Natural killer cell (primary cell): Measurements from ENCODE around the gene DNAL4. TPM values are rescaled to one million over a fixed set of nuclear protein-coding genes. Genes with fewer than 3 reads are reported as not detected.

ENCODE experiments used
- ATAC-seq, 3 donors: fragments of 150-1000 bp in 2 of 3; fragments of 200-7000 bp in 1 of 3; cut with Tn5 transposase; 1 replicate in 1 of 3; 2 replicates in 2 of 3; pipeline ENCODE4 v1.10.0; 2021; ENCODE audit warnings: mild to moderate bottlenecking in 2 of 3, moderate library complexity in 2 of 3
- DNase-seq, 2 donors: peaks; one replicate each; pipeline versions ENCODE4 v3.0.0 to v3.0.0-alpha.2; 2013 to 2021; ENCODE audit warnings: mixed read lengths in 1 of 2
- H3K27ac ChIP-seq: one replicate; pipeline ENCODE4 v1.5.1; 2013; ENCODE audit warnings: mild to moderate bottlenecking, low read length
- H3K27me3 ChIP-seq: one replicate; pipeline ENCODE4 v1.6.1; 2013; ENCODE audit warnings: low read length; ENCODE audit not compliant: control insufficient read depth, insufficient read depth
- H3K36me3 ChIP-seq: one replicate; pipeline ENCODE4 v1.6.1; 2013; ENCODE audit warnings: low read length; ENCODE audit not compliant: control insufficient read depth, insufficient read depth
- H3K4me1 ChIP-seq: one replicate; pipeline ENCODE4 v1.6.1; 2013; ENCODE audit warnings: low read length; ENCODE audit not compliant: control insufficient read depth, insufficient read depth
- H3K4me3 ChIP-seq: one replicate; pipeline ENCODE4 v1.5.1; 2013; ENCODE audit warnings: low read length
- H3K9me3 ChIP-seq: one replicate; pipeline ENCODE4 v1.6.1; 2013; ENCODE audit warnings: low read length; ENCODE audit not compliant: control insufficient read depth, insufficient read depth
- H3K27ac Mint-ChIP-seq, 2 donors: one replicate each; pipeline ENCODE4 v1.8.0; 2022; ENCODE audit warnings: mild to moderate bottlenecking in 2 of 2, mixed read lengths in 2 of 2, moderate library complexity in 1 of 2
- H3K27me3 Mint-ChIP-seq, 2 donors: one replicate each; pipeline ENCODE4 v1.8.0; 2022; ENCODE audit warnings: low read depth in 2 of 2, mixed read lengths in 2 of 2
- H3K36me3 Mint-ChIP-seq: one replicate; pipeline ENCODE4 v1.8.0; 2022; ENCODE audit warnings: mixed read lengths
- H3K4me1 Mint-ChIP-seq, 2 donors: one replicate each; pipeline ENCODE4 v1.8.0; 2022; ENCODE audit warnings: mixed read lengths in 2 of 2
- H3K4me3 Mint-ChIP-seq: one replicate; pipeline ENCODE4 v1.8.0; 2022; ENCODE audit warnings: mild to moderate bottlenecking, moderate library complexity, mixed read lengths
- H3K9me3 Mint-ChIP-seq, 2 donors: one replicate each; pipeline ENCODE4 v1.8.0; 2022; ENCODE audit warnings: mixed read lengths in 2 of 2
- WGBS: methylation state at CpG from one replicate; pipeline ENCODE4 v1.1.7; 2013; ENCODE audit warnings: missing lambda C conversion rate; ENCODE audit not compliant: insufficient coverage; 5-methylcytosine and 5-hydroxymethylcytosine counted together
- intact Hi-C: fragments of 100-400 bp; cut with micrococcal nuclease; formaldehyde crosslinking; loops from one replicate; pipeline ENCODE4 v1.14.2; 2022
- total RNA-seq, 4 donors: library from RNA; stranded (reverse); fragments of 120-200 nt in 1 of 4; gene quantifications; one replicate each; pipeline versions ENCODE4 v1.2.3 to v1.2.4, GENCODE V29; 2013 to 2022
- TF ChIP-seq, protein P1 (sequence below): fragments of 200-600 bp; IDR thresholded peaks from one replicate; pipeline ENCODE4 v1.8.0; 2022; ENCODE audit warnings: antibody characterized with exemption

Gene DNAL4
- total RNA-seq, 3 donors from 2014 or later (not counting 1 experiment from before 2014, with no cell fraction given) = 5.4 to 9.8 (median 6.2) TPM

DNA sequence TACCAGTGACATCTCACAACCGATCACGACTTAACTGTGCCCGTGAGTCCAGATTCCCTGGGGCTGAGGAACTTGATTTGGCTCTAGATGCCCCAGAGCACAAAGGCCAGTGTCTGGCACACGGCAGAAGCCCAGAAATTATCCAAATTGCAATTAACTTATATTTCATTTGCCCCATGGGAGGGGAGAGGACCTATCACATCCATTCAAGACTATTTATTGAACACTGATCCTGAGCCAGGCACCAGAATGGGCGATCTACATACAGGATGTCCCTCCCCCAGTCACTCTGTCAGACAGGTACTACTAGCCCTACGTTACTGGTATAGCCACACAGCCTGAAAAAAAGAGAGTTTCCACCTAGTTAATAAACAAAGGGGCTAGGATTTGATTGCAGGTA lies 5.1 kb downstream of the DNAL4 start:
- no peaks in the 10 kb centered on the region for H3K27me3 Mint-ChIP-seq
- intact Hi-C loops = no loop called here

DNA sequence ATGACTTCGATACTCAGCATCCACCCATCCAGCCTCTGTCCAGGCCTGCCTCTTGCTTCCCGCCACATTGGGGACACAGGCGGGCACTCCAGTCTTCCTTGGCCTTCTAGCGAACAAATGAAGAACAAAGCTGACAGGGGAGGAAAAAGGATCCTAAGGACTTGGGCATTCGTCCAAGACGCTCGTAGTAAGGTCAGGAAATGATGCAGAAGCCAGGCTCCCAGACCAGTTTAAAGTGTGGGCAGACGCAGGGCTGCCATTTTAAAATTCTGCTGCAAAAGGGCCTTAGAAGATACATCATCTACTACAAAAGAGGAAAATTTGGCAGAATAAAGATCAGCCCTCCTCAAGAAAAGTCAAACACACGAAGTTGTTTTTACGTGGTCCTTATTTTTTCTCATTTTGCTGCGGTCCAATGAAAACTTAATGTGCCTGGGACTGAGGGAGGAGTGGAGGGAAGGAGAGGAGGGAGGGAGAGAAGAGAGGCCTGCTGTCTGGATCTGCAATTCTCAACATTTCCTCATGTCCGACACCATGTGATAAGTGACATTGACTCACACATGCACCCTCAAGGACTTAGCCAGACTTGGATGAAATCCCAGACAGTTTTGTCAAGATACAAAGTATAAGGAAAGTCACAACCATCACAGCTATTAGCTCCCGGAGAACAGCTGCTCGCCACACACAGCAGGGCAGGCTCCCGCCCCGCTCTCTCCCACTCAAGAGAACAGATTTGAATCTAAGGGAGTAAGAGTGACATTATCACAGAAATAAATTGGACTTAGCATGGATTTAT lies 5.7 kb downstream of the DNAL4 start:
- Mint-ChIP-seq H3K4me1 (peaks cover 4 to 13% of the 10 kb centered on the region in 2 donors), H3K27me3 (no peaks in the 10 kb centered on the region), H3K9me3 (no peaks in the 10 kb centered on the region), H3K27ac (no peak overlapping the region), H3K36me3 (no peaks in the 10 kb centered on the region), H3K4me3 (no peak overlapping the region)
- no peak for DNase-seq
- Histone ChIP-seq H3K4me3 (no peak overlapping the region), H3K9me3 (no peaks in the 10 kb centered on the region), H3K27me3 (no peaks in the 10 kb centered on the region), H3K27ac (no peak overlapping the region), H3K36me3 (peaks cover 2% of the 10 kb centered on the region), H3K4me1 (peaks cover 4% of the 10 kb centered on the region)
- no peak for ATAC-seq
- TF ChIP-seq, protein P1, sequence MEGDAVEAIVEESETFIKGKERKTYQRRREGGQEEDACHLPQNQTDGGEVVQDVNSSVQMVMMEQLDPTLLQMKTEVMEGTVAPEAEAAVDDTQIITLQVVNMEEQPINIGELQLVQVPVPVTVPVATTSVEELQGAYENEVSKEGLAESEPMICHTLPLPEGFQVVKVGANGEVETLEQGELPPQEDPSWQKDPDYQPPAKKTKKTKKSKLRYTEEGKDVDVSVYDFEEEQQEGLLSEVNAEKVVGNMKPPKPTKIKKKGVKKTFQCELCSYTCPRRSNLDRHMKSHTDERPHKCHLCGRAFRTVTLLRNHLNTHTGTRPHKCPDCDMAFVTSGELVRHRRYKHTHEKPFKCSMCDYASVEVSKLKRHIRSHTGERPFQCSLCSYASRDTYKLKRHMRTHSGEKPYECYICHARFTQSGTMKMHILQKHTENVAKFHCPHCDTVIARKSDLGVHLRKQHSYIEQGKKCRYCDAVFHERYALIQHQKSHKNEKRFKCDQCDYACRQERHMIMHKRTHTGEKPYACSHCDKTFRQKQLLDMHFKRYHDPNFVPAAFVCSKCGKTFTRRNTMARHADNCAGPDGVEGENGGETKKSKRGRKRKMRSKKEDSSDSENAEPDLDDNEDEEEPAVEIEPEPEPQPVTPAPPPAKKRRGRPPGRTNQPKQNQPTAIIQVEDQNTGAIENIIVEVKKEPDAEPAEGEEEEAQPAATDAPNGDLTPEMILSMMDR = no peak
- 92% methylated on average over 16 of the region's 16 CpGs for WGBS
- intact Hi-C loops = no loop called here

More for the DNA sequence above, 5.1 kb downstream of the DNAL4 start:
- H3K4me3 Mint-ChIP-seq = no peak overlapping the region
- Histone ChIP-seq H3K27ac (no peak overlapping the region), H3K4me1 (peaks cover 9% of the 10 kb centered on the region), H3K4me3 (no peak overlapping the region), H3K27me3 (no peaks in the 10 kb centered on the region), H3K36me3 (peaks cover 2% of the 10 kb centered on the region), H3K9me3 (no peaks in the 10 kb centered on the region)
- peaks cover 8 to 11% of the 10 kb centered on the region in 2 donors for H3K4me1 Mint-ChIP-seq
- TF ChIP-seq, protein P1 = no peak
- DNase-seq (no peak), ATAC-seq (no peak)
- H3K27ac Mint-ChIP-seq = no peak overlapping the region
- WGBS = 99% methylated on average over 5 of the region's 6 CpGs
- no peaks in the 10 kb centered on the region for H3K36me3 Mint-ChIP-seq
- no peaks in the 10 kb centered on the region for H3K9me3 Mint-ChIP-seq

DNA sequence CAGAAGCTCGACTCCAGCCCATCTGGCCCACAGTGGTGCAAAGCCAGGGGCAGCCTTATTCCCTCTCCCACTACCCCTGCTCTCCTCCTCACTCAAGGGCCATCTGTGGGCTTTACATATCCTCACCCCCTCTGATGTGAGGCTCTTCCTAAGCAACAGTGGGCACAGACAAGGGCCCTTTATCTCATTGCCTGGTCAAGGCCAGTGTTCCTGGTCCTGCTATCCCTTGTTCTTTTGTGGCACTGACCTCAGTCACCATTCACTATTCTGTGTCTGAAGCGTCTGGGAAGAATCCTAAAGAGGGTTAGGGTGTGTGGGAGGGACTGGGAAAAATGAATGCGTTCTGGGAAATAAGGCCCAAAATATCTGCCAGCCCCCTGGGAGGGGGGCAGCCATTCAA lies 7.3 kb downstream of the DNAL4 start:
- ATAC-seq (no peak), DNase-seq (no peak)
- peaks cover 0 to 16% of the 10 kb centered on the region in 2 donors for H3K4me1 Mint-ChIP-seq
- H3K27ac ChIP-seq = no peak overlapping the region
- H3K9me3 Mint-ChIP-seq = no peaks in the 10 kb centered on the region
- H3K27me3 ChIP-seq = no peaks in the 10 kb centered on the region
- intact Hi-C loops = no loop called here
- H3K4me3 Mint-ChIP-seq = no peak overlapping the region
- WGBS = 87% methylated on average over 3 of the region's 3 CpGs
- no peak overlapping the region for H3K27ac Mint-ChIP-seq
- H3K4me3 ChIP-seq = no peak overlapping the region
- no peaks in the 10 kb centered on the region for H3K4me1 ChIP-seq
- peaks cover 2% of the 10 kb centered on the region for H3K36me3 ChIP-seq
- H3K27me3 Mint-ChIP-seq = no peaks in the 10 kb centered on the region
- H3K9me3 ChIP-seq = no peaks in the 10 kb centered on the region
- TF ChIP-seq, protein P1 = no peak
- no peaks in the 10 kb centered on the region for H3K36me3 Mint-ChIP-seq
